Activated CD4-positive, alpha-beta T cell treated with anti-CD3 and anti-CD28 coated beads, Interleukin-2, amount 50 U/mL, for 16 hours (primary cell): ENCODE measurements around the gene SORT1.

ENCODE experiments used
- DNase-seq: peaks from one replicate; pipeline ENCODE4 v3.0.0-alpha.2; 2020

Gene SORT1

GRCh38 chr1:109270623-109271317 is 126.9 kb downstream of the SORT1 start:
- no peak for DNase-seq

- no peak for DNase-seq
These were observed 127.6 kb downstream of the SORT1 start for GRCh38 chr1:109269981-109270622.

GRCh38 chr1:109269212-109269980 is 128.3 kb downstream of the SORT1 start:
- DNase-seq, result no peak

- no peak for DNase-seq
These were observed 129.1 kb downstream of the SORT1 start for GRCh38 chr1:109268431-109269211.

GRCh38 chr1:109267743-109268300 is 129.9 kb downstream of the SORT1 start:
- DNase-seq, result no peak

- DNase-seq, result no peak
These were observed 130.8 kb downstream of the SORT1 start for GRCh38 chr1:109266965-109267364.

GRCh38 chr1:109265741-109266330 is 131.9 kb downstream of the SORT1 start:
- no peak for DNase-seq

- no peak for DNase-seq
These were observed 132.7 kb downstream of the SORT1 start for GRCh38 chr1:109265016-109265415.

- no peak for DNase-seq
These were observed 133.4 kb downstream of the SORT1 start for GRCh38 chr1:109264379-109264755.

GRCh38 chr1:109263597-109264378 is 133.9 kb downstream of the SORT1 start:
- peak; percentile 78 for DNase-seq

- no peak for DNase-seq
These were observed 134.5 kb downstream of the SORT1 start for GRCh38 chr1:109263234-109263596.

- DNase-seq, result no peak
These were observed 135.3 kb downstream of the SORT1 start for GRCh38 chr1:109262231-109263055.

- DNase-seq, result no peak
These were observed 136.1 kb downstream of the SORT1 start for GRCh38 chr1:109261578-109261977.

- no peak for DNase-seq
These were observed 136.7 kb downstream of the SORT1 start for GRCh38 chr1:109261006-109261405.

- DNase-seq, result no peak
These were observed 137.8 kb downstream of the SORT1 start for GRCh38 chr1:109259674-109260557.
